HG02938 (cell line): ENCODE results near the gene SGMS2.

Experiments used
- ATAC-seq: cut with Tn5 transposase; IDR thresholded peaks from one replicate; pipeline ENCODE4 v1.9.1; 2021; ENCODE audit warnings: mild to moderate bottlenecking, moderate library complexity; ENCODE audit not compliant: unreplicated experiment

Gene SGMS2

GRCh38 chr4:107863850-107864371 is 39.2 kb downstream of the SGMS2 start:
- ATAC-seq: no peak

- no peak for ATAC-seq
These were observed 42.0 kb downstream of the SGMS2 start for GRCh38 chr4:107866726-107867125.

- no peak for ATAC-seq
These were observed 45.5 kb downstream of the SGMS2 start for GRCh38 chr4:107870236-107870635.

- no peak for ATAC-seq
These were observed 46.4 kb downstream of the SGMS2 start for GRCh38 chr4:107870916-107871786.

- ATAC-seq: no peak
These were observed 49.3 kb downstream of the SGMS2 start for GRCh38 chr4:107874024-107874423.

- ATAC-seq: no peak
These were observed 51.4 kb downstream of the SGMS2 start for GRCh38 chr4:107876099-107876498.

GRCh38 chr4:107877361-107877760 is 52.6 kb downstream of the SGMS2 start:
- ATAC-seq: no peak

- ATAC-seq: no peak
These were observed 61.1 kb downstream of the SGMS2 start for GRCh38 chr4:107885865-107886264.

GRCh38 chr4:107888237-107888636 is 63.5 kb downstream of the SGMS2 start:
- no peak for ATAC-seq

GRCh38 chr4:107890779-107891178 is 66.0 kb downstream of the SGMS2 start:
- ATAC-seq: no peak

- no peak for ATAC-seq
These were observed 66.6 kb downstream of the SGMS2 start for GRCh38 chr4:107891299-107891698.

GRCh38 chr4:107893171-107894137 is 68.7 kb downstream of the SGMS2 start:
- ATAC-seq: no peak

- no peak for ATAC-seq
These were observed 69.4 kb downstream of the SGMS2 start for GRCh38 chr4:107894138-107894603.

GRCh38 chr4:107896158-107896645 is 71.5 kb downstream of the SGMS2 start:
- ATAC-seq: peak; percentile 49

- ATAC-seq: no peak
These were observed 71.9 kb downstream of the SGMS2 start for GRCh38 chr4:107896646-107897045.

- ATAC-seq: no peak
These were observed 73.1 kb downstream of the SGMS2 start for GRCh38 chr4:107897823-107898222.

GRCh38 chr4:107900067-107900466 is 75.3 kb downstream of the SGMS2 start:
- no peak for ATAC-seq

- ATAC-seq: no peak
These were observed 75.8 kb downstream of the SGMS2 start for GRCh38 chr4:107900508-107900907.

GRCh38 chr4:107901213-107901934 is 76.6 kb downstream of the SGMS2 start:
- ATAC-seq: no peak

GRCh38 chr4:107902715-107903114 is 78.0 kb downstream of the SGMS2 start:
- peak; percentile 95 for ATAC-seq
